Right lobe of liver (tissue), 6 donors: ENCODE results near the gene ARHGAP40. TPM values are rescaled to one million over a fixed set of nuclear protein-coding genes. Genes with fewer than 3 reads are reported as not detected.

ENCODE experiments used
- ATAC-seq, 4 donors: fragments of 200-7000 bp; cut with Tn5 transposase; one replicate each; pipeline ENCODE4 v1.9.1; 2020; ENCODE audit warnings: mild to moderate bottlenecking in 4 of 4, moderate library complexity in 4 of 4
- DNase-seq, 3 donors: peaks; one replicate each; pipeline ENCODE4 v3.0.0-alpha.2; 2020
- H3K27ac ChIP-seq, 3 donors: fragments of 200-600 bp; one replicate each; pipeline ENCODE4 v1.8.0; 2022
- H3K27me3 ChIP-seq, 2 donors: fragments of 200-600 bp; one replicate each; pipeline ENCODE4 v1.8.0; 2022
- H3K36me3 ChIP-seq, 4 donors: fragments of 200-600 bp; sonication (generic) in 1 of 4; one replicate each; pipeline versions ENCODE4 v1.5.1 to v1.8.0; 2017 to 2022; ENCODE audit warnings: control low read depth in 1 of 4
- H3K4me1 ChIP-seq, 4 donors: fragments of 200-600 bp; sonication (generic) in 1 of 4; one replicate each; pipeline versions ENCODE4 v1.5.1 to v1.8.0; 2017 to 2022; ENCODE audit warnings: control low read depth in 1 of 4
- H3K4me3 ChIP-seq, 3 donors: fragments of 200-600 bp; one replicate each; pipeline ENCODE4 v1.8.0; 2022
- H3K9me3 ChIP-seq, 4 donors: fragments of 200-600 bp; sonication (generic) in 1 of 4; one replicate each; pipeline versions ENCODE4 v1.5.1 to v1.8.0; 2017 to 2022; ENCODE audit warnings: control low read depth in 1 of 4
- CTCF ChIP-seq, 4 donors: fragments of 200-600 bp in 3 of 4; fragments of 450-650 bp in 1 of 4; IDR thresholded peaks; one replicate each; pipeline versions ENCODE4 v1.5.1 to v1.8.0; 2016 to 2022; ENCODE audit warnings: antibody characterized with exemption in 4 of 4, mild to moderate bottlenecking in 2 of 4
- POLR2A ChIP-seq: fragments of 450-650 bp; IDR thresholded peaks from one replicate; pipeline ENCODE4 v1.6.1; 2017; ENCODE audit warnings: antibody characterized with exemption, mild to moderate bottlenecking
- WGBS: methylation state at CpG from one replicate; pipeline ENCODE4 v1.1.6; 2018; ENCODE audit warnings: low coverage, low lambda C conversion rate; ENCODE audit not compliant: insufficient coverage; ENCODE audit errors: missing lambda C conversion rate; 5-methylcytosine and 5-hydroxymethylcytosine counted together
- intact Hi-C, 2 donors: fragments of 100-400 bp; cut with DNase I; formaldehyde crosslinking; loops; one replicate each; pipeline versions ENCODE4 v1.11.2 to v1.14.1; 2022
- total RNA-seq, 6 experiments: library from RNA; depleted of rRNA in 2 of 6; stranded (reverse); fragments of >200 nt in 2 of 6; fragmentation: NEBNext Ultra II Directional in 3 of 6; extraction: Animal tissue kit (Norgen Biotek cat#: 25700) in 3 of 6; gene quantifications; one replicate each; pipeline versions ENCODE4 v1.1.0 to v1.2.4, GENCODE V29; 2016 to 2023
- donor health status: DM: no; HTN: yes; CAD: no.
- donor health status: DM: no; HTN: no; CAD: no.
- donor health status: DM: no; HTN: no; CAD: no.
- donor health status: DM: no; HTN: yes; CAD: no.
- donor health status: DM: no; HTN: yes; CAD: no.

ARHGAP40 gene
- total RNA-seq, 6 experiments from 2014 or later = 0.12 TPM; not detected in 5

GRCh38 chr20:38584099-38584763 lies 17.4 kb upstream of the ARHGAP40 start:
- Histone ChIP-seq H3K9me3 (no peaks in the 10 kb centered on the region), H3K27ac (no peak overlapping the region), H3K27me3 (no peaks in the 10 kb centered on the region), H3K36me3 (no peaks in the 10 kb centered on the region), H3K4me3 (no peak overlapping the region), H3K4me1 (peaks cover 0 to 8% (median 0%) of the 10 kb centered on the region in 4 donors)
- 56% methylated on average over 7 of the region's 7 CpGs for WGBS
- no peak for TF ChIP-seq POLR2A
- no peak for TF ChIP-seq CTCF (IDR thresholded peaks at IDR 0.05)
- ATAC-seq = no peak
- intact Hi-C loops = no loop called here
- DNase-seq = no peak

GRCh38 chr20:38585404-38586180 lies 16.0 kb upstream of the ARHGAP40 start:
- peaks cover 0 to 8% (median 0%) of the 10 kb centered on the region in 4 donors for H3K4me1 ChIP-seq
- no peaks in the 10 kb centered on the region for H3K9me3 ChIP-seq
- ATAC-seq (peak; percentile 75 to 92 (median 88)), DNase-seq (no peak)
- no peak overlapping the region for H3K27ac ChIP-seq
- H3K4me3 ChIP-seq = no peak overlapping the region
- intact Hi-C loops = no loop called here
- no peak for TF ChIP-seq CTCF (IDR thresholded peaks at IDR 0.05)
- TF ChIP-seq POLR2A = no peak
- no peaks in the 10 kb centered on the region for H3K36me3 ChIP-seq
- 30% methylated on average over 7 of the region's 10 CpGs for WGBS
- H3K27me3 ChIP-seq = no peaks in the 10 kb centered on the region

GRCh38 chr20:38586181-38586525 lies 15.5 kb upstream of the ARHGAP40 start:
- Histone ChIP-seq H3K27ac (no peak overlapping the region), H3K4me3 (no peak overlapping the region), H3K27me3 (no peaks in the 10 kb centered on the region), H3K4me1 (peaks cover 0 to 8% (median 0%) of the 10 kb centered on the region in 4 donors), H3K9me3 (no peaks in the 10 kb centered on the region), H3K36me3 (no peaks in the 10 kb centered on the region)
- WGBS = no CpG with 5 or more reads among the region's 3 CpGs
- DNase-seq (no peak), ATAC-seq (no peak)
- TF ChIP-seq POLR2A (no peak), CTCF (IDR thresholded peaks at IDR 0.05) (no peak)
- intact Hi-C loops = no loop called here

- ATAC-seq = no peak
- Histone ChIP-seq H3K4me3 (no peak overlapping the region), H3K4me1 (peaks cover 0 to 8% (median 0%) of the 10 kb centered on the region in 4 donors), H3K27me3 (no peaks in the 10 kb centered on the region), H3K36me3 (no peaks in the 10 kb centered on the region), H3K27ac (no peak overlapping the region), H3K9me3 (no peaks in the 10 kb centered on the region)
- no peak for TF ChIP-seq CTCF (IDR thresholded peaks at IDR 0.05)
- no peak for TF ChIP-seq POLR2A
- WGBS = 79% methylated on average over 5 of the region's 6 CpGs
- no peak for DNase-seq
- intact Hi-C loops = no loop called here
Observed at GRCh38 chr20:38588303-38588702, 13.3 kb upstream of the ARHGAP40 start.
